HepG2 (cell line): ENCODE measurements around the gene FBXO9. TPM values are rescaled to one million over a fixed set of nuclear protein-coding genes. Genes with fewer than 3 reads are reported as not detected.

Experiments
- ATAC-seq: fragments of 200-7000 bp; cut with Tn5 transposase; 3 replicates; pipeline ENCODE4 v1.9.1; 2020; ENCODE audit warnings: mild to moderate bottlenecking, moderate library complexity
- BruUV-seq: library from RNA; stranded (reverse); fragments of 400-500 nt; replicated peaks from 2 replicates; lab custom pipeline; 2021; lab: Mats Ljungman, UMichigan
- CTCF ChIA-PET: fragments of 300-600 bp; formaldehyde crosslinking; extraction: SDS; loops from one replicate; lab custom pipeline; 2021; ENCODE audit warnings: low total read pairs, inconsistent platforms, low intra/inter-chr PET ratio; lab: Yijun Ruan, JAX
- POLR2A ChIA-PET: fragments of 350-600 bp; sonication (Branson Sonifier 250); formaldehyde crosslinking; loops from one replicate; lab custom pipeline; 2020; ENCODE audit warnings: antibody characterized with exemption, inconsistent platforms; lab: Yijun Ruan, JAX
- DNase-seq: peaks from one replicate; pipeline ENCODE4 v3.0.0-alpha.2; 2015; ENCODE audit warnings: low spot score
- FAIRE-seq: peaks from 3 replicates; lab custom pipeline; 2011; peaks lifted over from hg19 to GRCh38; lab: Jason Lieb, UNC
- H2AFZ ChIP-seq: one replicate; pipeline ENCODE4 v1.6.1; 2011; ENCODE audit warnings: low read length, inconsistent platforms
- H3K27ac ChIP-seq: fragments of 300-600 bp; 3 replicates; pipeline ENCODE4 v1.8.0; 2011; ENCODE audit warnings: mixed run types, mild to moderate bottlenecking, mixed read lengths, low read length, inconsistent platforms; ENCODE audit not compliant: insufficient read depth; ENCODE audit errors: extremely low read length
- H3K27me3 ChIP-seq, 2 experiments: fragments of 200-600 bp in 1 of 2; 2 replicates in 1 of 2; 3 replicates in 1 of 2; pipeline versions ENCODE4 v1.6.0 to v1.8.0; 2011; ENCODE audit warnings: low read length in 2 of 2, mild to moderate bottlenecking in 2 of 2, moderate library complexity in 2 of 2, inconsistent platforms in 1 of 2; ENCODE audit not compliant: insufficient read depth in 2 of 2, control insufficient read depth in 1 of 2
- H3K36me3 ChIP-seq, 2 experiments: fragments of 200-600 bp in 1 of 2; replicated peaks in 1 of 2; 2 replicates in 1 of 2; 3 replicates in 1 of 2; pipeline versions ENCODE4 v1.5.1 to v1.8.0; 2011; ENCODE audit warnings: low read length in 2 of 2, inconsistent platforms in 1 of 2; ENCODE audit not compliant: insufficient read depth in 2 of 2, control insufficient read depth in 1 of 2
- H3K4me1 ChIP-seq: 2 replicates; pipeline ENCODE4 v1.5.1; 2012; ENCODE audit warnings: low read length, inconsistent platforms; ENCODE audit not compliant: insufficient read depth
- H3K4me2 ChIP-seq: 2 replicates; pipeline ENCODE4 v1.6.0; 2011; ENCODE audit warnings: low read depth, low read length, inconsistent platforms
- H3K4me3 ChIP-seq, 3 experiments: fragments of 200-600 bp in 1 of 3; sonication (generic), shearing (Covaris generic) in 1 of 3; replicated peaks in 1 of 3; 2 replicates each; pipeline ENCODE4 v1.5.1; 2011 to 2016; ENCODE audit warnings: low read length in 3 of 3, inconsistent platforms in 2 of 3, low read depth in 2 of 3, mild to moderate bottlenecking in 2 of 3, control low read depth in 1 of 3, mixed read lengths in 1 of 3; ENCODE audit not compliant: insufficient read depth in 1 of 3
- H3K79me2 ChIP-seq: one replicate; pipeline ENCODE4 v1.6.1; 2011; ENCODE audit warnings: low read length, inconsistent platforms; ENCODE audit not compliant: insufficient read depth
- H3K9ac ChIP-seq: 2 replicates; pipeline ENCODE4 v1.6.0; 2011; ENCODE audit warnings: mild to moderate bottlenecking, low read depth, low read length, inconsistent platforms; ENCODE audit not compliant: insufficient read depth
- H3K9me3 ChIP-seq: 2 replicates; pipeline ENCODE4 v1.5.1; 2012; ENCODE audit warnings: mild to moderate bottlenecking, low read length
- H4K20me1 ChIP-seq: 2 replicates; pipeline ENCODE4 v1.6.0; 2011; ENCODE audit warnings: inconsistent platforms, mild to moderate bottlenecking, low read length, moderate library complexity; ENCODE audit not compliant: insufficient read depth
- CEBPB ChIP-seq: IDR thresholded peaks from 2 replicates; pipeline ENCODE4 v1.6.1; 2011; ENCODE audit warnings: low read depth, low read length, improper control_type of control experiment, borderline replicate concordance
- HOXA7 ChIP-seq: sonication (generic); formaldehyde crosslinking; IDR thresholded peaks from 2 replicates; pipeline ENCODE4 v1.8.1; 2022; ENCODE audit warnings: mild to moderate bottlenecking, missing genetic modification reagents, moderate library complexity
- MAFF ChIP-seq: IDR thresholded peaks from 2 replicates; pipeline ENCODE4 v1.6.1; 2011; ENCODE audit warnings: low read depth, low read length, improper control_type of control experiment
- MAFK ChIP-seq, 2 experiments: IDR thresholded peaks in 1 of 2; conservative IDR thresholded peaks in 1 of 2; 2 replicates each; pipeline ENCODE4 v1.6.1; 2011; ENCODE audit warnings: improper control_type of control experiment in 2 of 2, low read length in 2 of 2
- RAD21 ChIP-seq: fragments of 450-650 bp; formaldehyde crosslinking; IDR thresholded peaks from 2 replicates; pipeline ENCODE4 v1.5.0; 2020; ENCODE audit warnings: mild to moderate bottlenecking
- TCF7L2 ChIP-seq: IDR thresholded peaks from 2 replicates; pipeline ENCODE4 v1.6.1; 2011; ENCODE audit warnings: mild to moderate bottlenecking, low read depth, low read length, moderate library complexity
- ZBTB39 ChIP-seq: sonication (generic); formaldehyde crosslinking; IDR thresholded peaks from 2 replicates; pipeline ENCODE4 v1.5.0; 2020; ENCODE audit warnings: missing genetic modification reagents
- WGBS: methylation state at CpG from one replicate; pipeline ENCODE4 v1.1.6; 2017; ENCODE audit warnings: low lambda C conversion rate; 5-methylcytosine and 5-hydroxymethylcytosine counted together
- in situ Hi-C: cut with HindIII; loops from 2 replicates; pipeline ENCODE4 v1.10.0; 2017; ENCODE audit warnings: low pct_unique_long_range_greater_than_20kb; ENCODE audit not compliant: extremely low pct_ligation_motif_present
- intact Hi-C: fragments of 100-400 bp; cut with micrococcal nuclease; formaldehyde crosslinking; loops from one replicate; pipeline ENCODE4 v1.10.0; 2022; ENCODE audit not compliant: unreplicated experiment
- polyA plus RNA-seq, 8 experiments: library from polyadenylated mRNA; depleted of rRNA in 3 of 8; stranded (reverse) in 7 of 8; unstranded in 1 of 8; fragments of >200 nt; fragmentation: Illumina TruSeq in 4 of 8; extraction: Trizol in 4 of 8; gene quantifications; 2 replicates each; pipeline versions ENCODE4 v1.2.1 to v1.2.3, GENCODE V29; 2011 to 2016; ENCODE audit warnings: low read depth in 4 of 8, missing spikeins in 1 of 8, mixed read lengths in 1 of 8; ENCODE audit not compliant: insufficient read depth in 1 of 8
- total RNA-seq, 5 experiments: library from RNA; depleted of rRNA; stranded (reverse); fragments of >200 nt; fragmentation: Illumina TruSeq; extraction: Trizol; gene quantifications; 2 replicates each; pipeline ENCODE4 v1.2.3, GENCODE V29; 2016; ENCODE audit warnings: low read depth in 1 of 5
- TF ChIP-seq, protein P1 (sequence below): sonication (generic); formaldehyde crosslinking; IDR thresholded peaks from 2 replicates; pipeline ENCODE4 v1.4.0; 2020; ENCODE audit warnings: missing genetic modification reagents

FBXO9 gene
- total and polyA plus RNA-seq, 2 of the 13 experiments (the other 11 are each of a cell fraction or from before 2014, with no cell fraction given), result 64.3 to 98.4 TPM

DNA sequence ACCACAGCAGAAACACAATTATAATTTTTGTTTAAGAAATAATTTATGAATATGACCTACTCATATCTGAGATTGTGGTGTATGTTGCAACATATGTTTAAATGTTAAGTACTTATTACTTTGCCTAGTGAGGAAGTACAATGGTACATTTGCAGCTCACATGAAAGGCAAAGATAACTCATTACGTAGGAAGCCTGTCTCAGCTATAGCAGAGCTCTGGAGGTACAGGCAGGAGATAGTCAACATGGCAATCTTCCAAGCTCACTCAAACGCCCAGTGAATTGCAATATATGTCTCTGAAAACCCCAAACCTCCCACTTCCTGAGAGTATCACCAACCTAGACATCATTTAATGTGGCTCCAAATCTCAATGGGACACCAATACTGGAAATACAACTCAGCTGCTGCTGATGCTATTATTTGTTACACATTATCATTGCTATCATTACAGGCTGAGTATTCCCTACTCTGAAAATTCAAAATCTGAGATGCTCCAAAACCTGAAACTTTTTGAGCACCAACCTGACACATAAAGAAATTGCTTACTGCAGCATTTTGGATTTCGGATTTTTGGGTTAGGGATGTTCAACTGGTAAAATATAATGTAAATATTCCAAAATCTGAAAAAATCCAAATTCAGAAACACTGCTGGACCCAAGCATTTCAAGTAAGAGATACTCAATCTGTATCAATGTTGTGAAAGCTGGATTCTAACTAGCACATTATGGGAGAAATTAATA is 45.0 kb upstream of the FBXO9 start:
- TF ChIP-seq MAFK (conservative IDR thresholded peaks at IDR 0.05 in 1 of 2, IDR thresholded peaks at IDR 0.05 in 1 of 2; ENCODE audit: low read length in 2 of 2) (peak; percentile 85 to 93), MAFF (peak; percentile 80), ZBTB39 (CRISPR knock-in tag) (no peak), CEBPB (0 out of 2 replicates have a peak, but pooled peaks have one; percentile 41)
- Histone ChIP-seq H3K36me3 (peaks cover 10 to 37% of the 10 kb centered on the region in 2 experiments), H3K9ac (no peak overlapping the region), H3K27me3 (no peaks in the 10 kb centered on the region), H2AFZ (no peak overlapping the region), H3K4me1 (no peaks in the 10 kb centered on the region), H3K27ac (no peak overlapping the region), H3K4me2 (no peak overlapping the region), H4K20me1 (no peaks in the 10 kb centered on the region), H3K4me3 (no peak overlapping the region), H3K79me2 (no peaks in the 10 kb centered on the region), H3K9me3 (no peaks in the 10 kb centered on the region)
- POLR2A ChIA-PET, result no interaction called here
- intact Hi-C loops (no loop called here), in situ Hi-C loops (no loop called here)
- BruUV-seq, result no TSS peak
- FAIRE-seq, result no peak
- 92% methylated on average over 3 of the region's 3 CpGs for WGBS
- CTCF ChIA-PET, result no interaction called here
- no peak for ATAC-seq
- DNase-seq, result no peak

DNA sequence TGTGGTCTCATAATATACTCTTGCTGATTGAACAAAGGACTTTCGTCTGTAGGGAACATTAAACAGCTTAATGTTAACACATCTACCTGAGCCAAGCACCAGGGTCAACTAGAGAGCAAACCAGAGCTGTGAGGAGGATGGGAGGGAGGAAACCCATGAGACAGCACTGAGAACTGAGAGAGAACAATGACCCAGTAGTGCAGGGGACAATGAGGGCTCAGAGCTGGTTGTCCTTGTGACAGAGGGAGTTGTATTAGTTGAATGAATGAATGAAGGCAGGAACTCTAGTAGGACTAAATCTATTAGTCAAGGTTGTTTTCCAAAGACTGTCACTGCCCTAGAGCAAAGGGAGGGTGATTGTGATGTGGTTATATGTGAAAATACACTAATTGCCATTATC is 41.9 kb upstream of the FBXO9 start:
- H3K9me3 ChIP-seq, result no peaks in the 10 kb centered on the region
- 100% methylated on average over 1 of the region's 1 CpG for WGBS
- ATAC-seq, result no peak
- H3K36me3 ChIP-seq, result peaks cover 7 to 22% of the 10 kb centered on the region in 2 experiments
- no peak for FAIRE-seq
- H2AFZ ChIP-seq, result no peak overlapping the region
- no peaks in the 10 kb centered on the region for H3K79me2 ChIP-seq
- H3K27me3 ChIP-seq, result no peaks in the 10 kb centered on the region
- POLR2A ChIA-PET, result no interaction called here
- H3K4me3 ChIP-seq, result no peak overlapping the region
- no peak for DNase-seq
- intact Hi-C loops (no loop called here), in situ Hi-C loops (no loop called here)
- no peak overlapping the region for H3K4me2 ChIP-seq
- TF ChIP-seq HOXA7 (no peak), RAD21 (no peak), TCF7L2 (no peak)
- TF ChIP-seq, protein P1, sequence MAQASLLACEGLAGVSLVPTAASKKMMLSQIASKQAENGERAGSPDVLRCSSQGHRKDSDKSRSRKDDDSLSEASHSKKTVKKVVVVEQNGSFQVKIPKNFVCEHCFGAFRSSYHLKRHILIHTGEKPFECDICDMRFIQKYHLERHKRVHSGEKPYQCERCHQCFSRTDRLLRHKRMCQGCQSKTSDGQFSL, result no peak
- TF ChIP-seq, all 625 proteins: peak for 0
- CTCF ChIA-PET, result no interaction called here
- no peak overlapping the region for H3K27ac ChIP-seq
- BruUV-seq, result no TSS peak
- H3K4me1 ChIP-seq, result no peaks in the 10 kb centered on the region
- H4K20me1 ChIP-seq, result no peaks in the 10 kb centered on the region
- no peak overlapping the region for H3K9ac ChIP-seq
